Astrocyte (in vitro differentiated cells and primary cell): ENCODE measurements around the gene PIK3R1.

ENCODE experiments used
- EZH2 ChIP-seq: IDR thresholded peaks from 2 replicates; pipeline ENCODE4 v1.6.1; 2012; ENCODE audit warnings: mild to moderate bottlenecking, low read length, inconsistent platforms; ENCODE audit not compliant: insufficient read depth
- TF ChIP-seq, protein P1 (sequence below): IDR thresholded peaks from 2 replicates; pipeline ENCODE4 v1.5.1; 2011; ENCODE audit warnings: low read depth, mild to moderate bottlenecking, inconsistent platforms, low read length, moderate library complexity; ENCODE audit not compliant: insufficient read depth

- TF ChIP-seq EZH2: no peak
- TF ChIP-seq, protein P1, sequence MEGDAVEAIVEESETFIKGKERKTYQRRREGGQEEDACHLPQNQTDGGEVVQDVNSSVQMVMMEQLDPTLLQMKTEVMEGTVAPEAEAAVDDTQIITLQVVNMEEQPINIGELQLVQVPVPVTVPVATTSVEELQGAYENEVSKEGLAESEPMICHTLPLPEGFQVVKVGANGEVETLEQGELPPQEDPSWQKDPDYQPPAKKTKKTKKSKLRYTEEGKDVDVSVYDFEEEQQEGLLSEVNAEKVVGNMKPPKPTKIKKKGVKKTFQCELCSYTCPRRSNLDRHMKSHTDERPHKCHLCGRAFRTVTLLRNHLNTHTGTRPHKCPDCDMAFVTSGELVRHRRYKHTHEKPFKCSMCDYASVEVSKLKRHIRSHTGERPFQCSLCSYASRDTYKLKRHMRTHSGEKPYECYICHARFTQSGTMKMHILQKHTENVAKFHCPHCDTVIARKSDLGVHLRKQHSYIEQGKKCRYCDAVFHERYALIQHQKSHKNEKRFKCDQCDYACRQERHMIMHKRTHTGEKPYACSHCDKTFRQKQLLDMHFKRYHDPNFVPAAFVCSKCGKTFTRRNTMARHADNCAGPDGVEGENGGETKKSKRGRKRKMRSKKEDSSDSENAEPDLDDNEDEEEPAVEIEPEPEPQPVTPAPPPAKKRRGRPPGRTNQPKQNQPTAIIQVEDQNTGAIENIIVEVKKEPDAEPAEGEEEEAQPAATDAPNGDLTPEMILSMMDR: no peak
These were observed 132.0 kb downstream of the PIK3R1 start for GRCh38 chr5:68347536-68347935.
